A549 treated with AZD2906 at 1 μM for 4 hours (cell line): ENCODE data around the gene DCAF12L2. TPM values are rescaled to one million over a fixed set of nuclear protein-coding genes. Genes with fewer than 3 reads are reported as not detected.

Experiments
- total RNA-seq: library from RNA; stranded (reverse); fragments of 200-300 nt; extraction: Qiagen RNA extraction; gene quantifications from 5 replicates; pipeline ENCODE4 v1.2.3, GENCODE V29; 2022

DCAF12L2 gene
- total RNA-seq = 0.06 to 0.10 TPM (median 0.08 TPM) in 5 replicates

GRCh38 chrX:126165721-126166461 lies at the start of gene DCAF12L2:
DCAF12L2 (minus strand) TSS chrX:126166289; CDS start chrX:126165924, 365 bp downstream.

